DOHH2 (cell line): ENCODE data around the gene MLLT10.

Source experiments
- H3F3A ChIP-seq: fragments of 200-600 bp; sonication (generic), shearing (Covaris generic); 2 replicates; pipeline ENCODE4 v1.6.0; 2016; ENCODE audit warnings: antibody characterized with exemption, mild to moderate bottlenecking; ENCODE audit not compliant: control insufficient read depth, insufficient read depth
- H3K27ac ChIP-seq: fragments of 200-600 bp; sonication (generic); 2 replicates; pipeline ENCODE4 v1.5.1; 2014; ENCODE audit warnings: low read depth, mild to moderate bottlenecking, low read length, moderate library complexity
- H3K27me3 ChIP-seq: fragments of 200-600 bp; sonication (generic); 2 replicates; pipeline ENCODE4 v1.6.1; 2014; ENCODE audit warnings: mild to moderate bottlenecking, low read length, mixed read lengths; ENCODE audit not compliant: control insufficient read depth
- H3K36me3 ChIP-seq: fragments of 200-600 bp; sonication (generic); 2 replicates; pipeline ENCODE4 v1.6.1; 2014; ENCODE audit warnings: mild to moderate bottlenecking, low read length, moderate library complexity, mixed read lengths; ENCODE audit not compliant: control insufficient read depth
- H3K4me1 ChIP-seq: fragments of 200-600 bp; sonication (generic); 2 replicates; pipeline ENCODE4 v1.6.1; 2014; ENCODE audit warnings: mild to moderate bottlenecking, low read length, mixed read lengths; ENCODE audit not compliant: control insufficient read depth
- H3K4me2 ChIP-seq: fragments of 200-600 bp; sonication (generic); 2 replicates; pipeline ENCODE4 v1.6.0; 2014; ENCODE audit warnings: mild to moderate bottlenecking, low read length, moderate library complexity
- H3K4me3 ChIP-seq: fragments of 200-600 bp; sonication (generic); 2 replicates; pipeline ENCODE4 v1.5.1; 2014; ENCODE audit warnings: mild to moderate bottlenecking, low read length, mixed read lengths
- H3K79me2 ChIP-seq: fragments of 200-600 bp; sonication (generic); 2 replicates; pipeline ENCODE4 v1.6.1; 2014; ENCODE audit warnings: mild to moderate bottlenecking, low read length, mixed read lengths; ENCODE audit not compliant: control insufficient read depth
- H3K9me2 ChIP-seq: fragments of 200-600 bp; sonication (generic); replicated peaks from 2 replicates; pipeline ENCODE4 v1.6.1; 2014; ENCODE audit warnings: mild to moderate bottlenecking, low read length, mixed read lengths; ENCODE audit not compliant: control insufficient read depth
- H3K9me3 ChIP-seq: fragments of 200-600 bp; sonication (generic); 2 replicates; pipeline ENCODE4 v1.6.1; 2014; ENCODE audit warnings: antibody characterized with exemption, low read length, mixed read lengths; ENCODE audit not compliant: control insufficient read depth, insufficient read depth
- H4K20me1 ChIP-seq: fragments of 200-600 bp; sonication (generic); 2 replicates; pipeline ENCODE4 v1.6.0; 2014; ENCODE audit warnings: low read depth, mild to moderate bottlenecking, antibody characterized with exemption, low read length, moderate library complexity; ENCODE audit not compliant: control insufficient read depth, insufficient read depth
- EZH2phosphoT487 ChIP-seq: fragments of 200-600 bp; sonication (generic); IDR thresholded peaks from 2 replicates; pipeline ENCODE4 v1.6.1; 2017; ENCODE audit warnings: borderline replicate concordance, mild to moderate bottlenecking, antibody characterized with exemption, low read length, moderate library complexity, mixed read lengths
- TF ChIP-seq, protein P1 (sequence below): fragments of 200-600 bp; sonication (generic); IDR thresholded peaks from one replicate; pipeline ENCODE4 v1.5.1; 2014; ENCODE audit warnings: antibody characterized with exemption, mild to moderate bottlenecking, low read depth, low read length; ENCODE audit not compliant: poor library complexity, severe bottlenecking

MLLT10 gene

GRCh38 chr10:21769041-21769440 is 235.0 kb downstream of the MLLT10 start:
- Histone ChIP-seq H4K20me1 (no peaks in the 10 kb centered on the region), H3K36me3 (no peaks in the 10 kb centered on the region), H3K9me2 (no peaks in the 10 kb centered on the region), H3K27me3 (no peaks in the 10 kb centered on the region), H3K27ac (no peak overlapping the region), H3K4me3 (no peak overlapping the region), H3K4me1 (no peaks in the 10 kb centered on the region), H3K9me3 (no peaks in the 10 kb centered on the region), H3F3A (no peaks in the 10 kb centered on the region), H3K4me2 (no peak overlapping the region), H3K79me2 (no peaks in the 10 kb centered on the region)
- TF ChIP-seq, protein P1, sequence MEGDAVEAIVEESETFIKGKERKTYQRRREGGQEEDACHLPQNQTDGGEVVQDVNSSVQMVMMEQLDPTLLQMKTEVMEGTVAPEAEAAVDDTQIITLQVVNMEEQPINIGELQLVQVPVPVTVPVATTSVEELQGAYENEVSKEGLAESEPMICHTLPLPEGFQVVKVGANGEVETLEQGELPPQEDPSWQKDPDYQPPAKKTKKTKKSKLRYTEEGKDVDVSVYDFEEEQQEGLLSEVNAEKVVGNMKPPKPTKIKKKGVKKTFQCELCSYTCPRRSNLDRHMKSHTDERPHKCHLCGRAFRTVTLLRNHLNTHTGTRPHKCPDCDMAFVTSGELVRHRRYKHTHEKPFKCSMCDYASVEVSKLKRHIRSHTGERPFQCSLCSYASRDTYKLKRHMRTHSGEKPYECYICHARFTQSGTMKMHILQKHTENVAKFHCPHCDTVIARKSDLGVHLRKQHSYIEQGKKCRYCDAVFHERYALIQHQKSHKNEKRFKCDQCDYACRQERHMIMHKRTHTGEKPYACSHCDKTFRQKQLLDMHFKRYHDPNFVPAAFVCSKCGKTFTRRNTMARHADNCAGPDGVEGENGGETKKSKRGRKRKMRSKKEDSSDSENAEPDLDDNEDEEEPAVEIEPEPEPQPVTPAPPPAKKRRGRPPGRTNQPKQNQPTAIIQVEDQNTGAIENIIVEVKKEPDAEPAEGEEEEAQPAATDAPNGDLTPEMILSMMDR: no peak
- no peak for TF ChIP-seq EZH2phosphoT487

DNA sequence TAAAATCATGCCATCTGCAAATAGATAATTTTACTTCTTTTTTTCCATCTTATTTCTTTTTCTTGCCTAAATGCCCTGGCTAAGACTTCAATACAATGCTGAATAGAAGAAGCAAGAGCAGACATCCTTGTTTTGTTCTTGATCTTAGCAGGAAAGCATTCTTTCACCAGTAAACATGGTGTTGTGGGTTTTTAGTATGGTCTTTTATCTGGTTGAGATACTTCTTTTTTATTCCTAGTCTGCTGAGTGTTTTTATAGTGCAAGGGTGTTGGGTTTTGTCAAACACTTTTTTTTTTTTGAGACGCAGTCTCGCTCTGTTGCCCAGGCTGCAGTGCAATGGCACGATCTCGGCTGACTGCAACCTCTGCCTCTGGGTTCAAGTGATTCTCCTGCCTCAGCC is 237.2 kb downstream of the MLLT10 start:
- Histone ChIP-seq H3K4me3 (no peak overlapping the region), H3K9me3 (no peaks in the 10 kb centered on the region), H3K36me3 (no peaks in the 10 kb centered on the region), H3K79me2 (no peaks in the 10 kb centered on the region), H3K9me2 (no peaks in the 10 kb centered on the region), H3K27me3 (no peaks in the 10 kb centered on the region), H3K4me2 (no peak overlapping the region), H3K4me1 (no peaks in the 10 kb centered on the region), H3F3A (no peaks in the 10 kb centered on the region), H4K20me1 (no peaks in the 10 kb centered on the region), H3K27ac (no peak overlapping the region)
- TF ChIP-seq EZH2phosphoT487: no peak

DNA sequence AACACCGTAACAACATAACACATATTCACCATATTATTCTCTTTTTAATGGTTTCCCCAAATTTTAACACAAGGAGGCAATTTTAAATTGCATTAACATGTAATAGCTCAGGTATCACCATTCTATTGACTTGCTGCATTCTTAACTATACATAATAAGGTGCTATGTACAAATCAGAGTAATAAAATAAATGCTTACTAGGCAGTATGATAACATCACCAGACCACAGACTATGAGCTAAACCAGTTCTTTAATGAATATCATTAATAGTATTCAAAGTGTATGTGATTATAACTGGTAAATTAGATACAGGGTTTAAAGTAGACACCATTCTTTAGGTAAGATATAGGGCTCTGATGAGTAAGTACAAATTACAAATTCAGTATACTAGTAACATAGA is 242.9 kb downstream of the MLLT10 start:
- H3K4me3 ChIP-seq: no peak overlapping the region
- H3K4me2 ChIP-seq: no peak overlapping the region
- H3K4me1 ChIP-seq: no peaks in the 10 kb centered on the region
- H3K27me3 ChIP-seq: no peaks in the 10 kb centered on the region
- no peaks in the 10 kb centered on the region for H3K79me2 ChIP-seq
- H3K27ac ChIP-seq: no peak overlapping the region
- no peaks in the 10 kb centered on the region for H3K9me3 ChIP-seq
- H3F3A ChIP-seq: no peaks in the 10 kb centered on the region
- H3K9me2 ChIP-seq: no peaks in the 10 kb centered on the region
- H4K20me1 ChIP-seq: no peaks in the 10 kb centered on the region
- TF ChIP-seq, protein P1: no peak
- TF ChIP-seq EZH2phosphoT487: no peak
- H3K36me3 ChIP-seq: no peaks in the 10 kb centered on the region

GRCh38 chr10:21791276-21791675 is 257.2 kb downstream of the MLLT10 start:
- H3K79me2 ChIP-seq: no peaks in the 10 kb centered on the region
- H3K4me1 ChIP-seq: no peaks in the 10 kb centered on the region
- H3K4me2 ChIP-seq: no peak overlapping the region
- H4K20me1 ChIP-seq: no peaks in the 10 kb centered on the region
- no peaks in the 10 kb centered on the region for H3K36me3 ChIP-seq
- no peak for TF ChIP-seq EZH2phosphoT487
- TF ChIP-seq, protein P1: no peak
- no peaks in the 10 kb centered on the region for H3F3A ChIP-seq
- H3K9me3 ChIP-seq: no peaks in the 10 kb centered on the region
- H3K9me2 ChIP-seq: no peaks in the 10 kb centered on the region
- H3K4me3 ChIP-seq: no peak overlapping the region
- H3K27ac ChIP-seq: no peak overlapping the region
- H3K27me3 ChIP-seq: no peaks in the 10 kb centered on the region
